ENCODE data around the gene SLC40A1.

SLC40A1 gene

DNA sequence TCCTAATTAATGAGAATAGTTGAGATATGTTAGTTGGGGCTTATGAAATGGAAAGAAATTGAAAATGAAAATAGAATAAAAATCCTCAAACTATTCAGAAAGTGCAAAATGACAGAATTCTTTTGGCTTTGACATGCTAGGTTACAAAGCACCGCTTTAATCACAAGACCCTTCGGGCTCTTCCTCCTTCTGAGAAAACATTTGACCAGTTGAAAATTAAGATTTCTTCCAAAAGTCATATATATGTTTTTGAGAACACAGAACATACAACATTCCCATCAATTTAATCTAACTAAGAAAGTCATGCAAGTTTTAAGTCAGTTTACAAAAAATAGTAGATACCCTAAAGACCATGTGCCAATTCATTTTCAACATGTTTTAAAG is 2.2 kb upstream of the SLC40A1 start:
- H3K4me3 ChIP-seq (ENCODE audit: low read depth, low read length) = no peak overlapping the region
- H3K4me1 ChIP-seq = no peaks in the 10 kb centered on the region
- no peak for DNase-seq
- no peaks in the 10 kb centered on the region for H3K36me3 ChIP-seq
- no peaks in the 10 kb centered on the region for H3K9me3 ChIP-seq
- TF ChIP-seq, protein P1, sequence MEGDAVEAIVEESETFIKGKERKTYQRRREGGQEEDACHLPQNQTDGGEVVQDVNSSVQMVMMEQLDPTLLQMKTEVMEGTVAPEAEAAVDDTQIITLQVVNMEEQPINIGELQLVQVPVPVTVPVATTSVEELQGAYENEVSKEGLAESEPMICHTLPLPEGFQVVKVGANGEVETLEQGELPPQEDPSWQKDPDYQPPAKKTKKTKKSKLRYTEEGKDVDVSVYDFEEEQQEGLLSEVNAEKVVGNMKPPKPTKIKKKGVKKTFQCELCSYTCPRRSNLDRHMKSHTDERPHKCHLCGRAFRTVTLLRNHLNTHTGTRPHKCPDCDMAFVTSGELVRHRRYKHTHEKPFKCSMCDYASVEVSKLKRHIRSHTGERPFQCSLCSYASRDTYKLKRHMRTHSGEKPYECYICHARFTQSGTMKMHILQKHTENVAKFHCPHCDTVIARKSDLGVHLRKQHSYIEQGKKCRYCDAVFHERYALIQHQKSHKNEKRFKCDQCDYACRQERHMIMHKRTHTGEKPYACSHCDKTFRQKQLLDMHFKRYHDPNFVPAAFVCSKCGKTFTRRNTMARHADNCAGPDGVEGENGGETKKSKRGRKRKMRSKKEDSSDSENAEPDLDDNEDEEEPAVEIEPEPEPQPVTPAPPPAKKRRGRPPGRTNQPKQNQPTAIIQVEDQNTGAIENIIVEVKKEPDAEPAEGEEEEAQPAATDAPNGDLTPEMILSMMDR (IDR thresholded peaks at IDR 0.05; ENCODE audit: low read depth, low read length) = no peak
- H3K27me3 ChIP-seq = no peaks in the 10 kb centered on the region

DNA sequence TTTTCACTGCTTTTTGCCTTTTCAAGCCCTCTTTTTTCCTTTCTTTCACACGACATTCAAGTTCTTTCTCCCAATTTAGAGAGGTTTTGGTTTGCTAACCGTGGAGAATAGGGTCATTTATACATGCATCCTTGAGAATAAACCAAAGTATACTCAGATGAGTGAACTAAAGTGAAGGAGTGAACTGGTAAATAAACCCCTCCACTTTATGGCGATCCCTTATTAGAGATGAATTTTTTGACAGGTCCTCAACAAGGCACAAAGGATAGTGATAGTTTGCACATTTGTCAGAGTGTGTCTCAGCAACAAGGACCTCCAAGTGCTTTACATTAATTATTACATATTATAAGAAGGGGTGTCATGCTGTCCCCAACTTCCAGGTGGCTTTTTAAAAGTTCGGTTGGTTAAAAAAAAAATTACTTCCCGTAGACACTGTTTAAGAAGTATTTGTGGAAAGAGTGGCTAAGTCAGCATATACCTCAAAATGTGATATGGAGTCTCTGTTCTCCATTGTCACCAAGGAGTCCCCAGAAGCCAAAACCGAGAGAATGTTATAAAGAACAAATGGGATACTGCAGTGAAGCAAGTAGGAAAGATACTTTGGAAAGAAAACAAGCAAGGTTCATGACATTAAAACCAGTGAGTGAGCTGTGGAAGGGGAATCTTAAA is 1.7 kb upstream of the SLC40A1 start:
- Histone ChIP-seq H3K36me3 (no peaks in the 10 kb centered on the region), H3K27me3 (no peaks in the 10 kb centered on the region), H3K9me3 (no peaks in the 10 kb centered on the region), H3K4me1 (no peaks in the 10 kb centered on the region), H3K4me3 (ENCODE audit: low read depth, low read length) (no peak overlapping the region)
- TF ChIP-seq, protein P1 (IDR thresholded peaks at IDR 0.05; ENCODE audit: low read depth, low read length) = no peak
- DNase-seq = no peak

DNA sequence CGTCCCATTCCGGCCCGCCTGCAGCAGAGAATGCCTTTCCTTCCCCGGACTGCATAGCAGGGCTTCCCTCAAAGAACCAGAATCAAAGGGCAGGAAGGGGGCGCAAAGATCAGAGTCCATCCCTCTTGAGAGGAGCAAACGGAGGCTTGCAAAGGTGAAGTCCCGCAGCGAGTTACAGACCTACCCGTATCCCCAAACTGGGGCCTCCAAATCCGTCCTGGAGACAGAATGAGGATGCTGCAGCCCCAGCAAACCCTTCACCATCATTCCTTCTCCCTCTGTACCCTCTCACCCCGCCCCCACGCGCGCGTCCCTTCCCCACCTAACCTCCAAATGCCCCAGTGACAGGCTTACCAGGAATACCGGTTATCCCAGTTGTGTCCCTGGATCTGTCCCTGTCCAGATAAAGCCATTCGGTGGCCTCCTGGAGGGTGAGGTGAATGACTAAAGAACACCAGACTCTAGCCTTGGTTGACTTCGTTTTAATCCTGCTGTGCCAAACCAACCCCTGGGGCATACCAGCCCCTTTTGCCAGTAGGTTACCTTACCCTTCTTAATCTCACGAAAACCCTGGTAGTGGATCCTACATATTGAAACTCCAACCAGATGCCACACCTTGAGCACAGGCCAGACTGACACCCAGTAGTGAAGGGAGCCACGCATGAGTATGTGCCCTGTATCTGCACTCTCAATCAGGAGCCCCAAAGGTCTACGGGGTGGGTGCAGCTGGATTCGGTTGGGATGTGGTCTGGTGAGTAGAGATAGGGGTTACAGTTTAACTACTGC is 961 bp upstream of the SLC40A1 start:
- Histone ChIP-seq H3K27me3 (no peaks in the 10 kb centered on the region), H3K4me3 (ENCODE audit: low read depth, low read length) (peak overlapping the region; percentile 69), H3K9me3 (no peaks in the 10 kb centered on the region), H3K36me3 (no peaks in the 10 kb centered on the region), H3K4me1 (no peaks in the 10 kb centered on the region)
- no peak for DNase-seq
- TF ChIP-seq, protein P1 (IDR thresholded peaks at IDR 0.05; ENCODE audit: low read depth, low read length) = no peak

- TF ChIP-seq, protein P1 (IDR thresholded peaks at IDR 0.05; ENCODE audit: low read depth, low read length) = no peak
- H3K36me3 ChIP-seq = no peaks in the 10 kb centered on the region
- DNase-seq = peak; percentile 23
Observed at GRCh38 chr2:189580241-189580651, 340 bp downstream of the SLC40A1 start.

DNA sequence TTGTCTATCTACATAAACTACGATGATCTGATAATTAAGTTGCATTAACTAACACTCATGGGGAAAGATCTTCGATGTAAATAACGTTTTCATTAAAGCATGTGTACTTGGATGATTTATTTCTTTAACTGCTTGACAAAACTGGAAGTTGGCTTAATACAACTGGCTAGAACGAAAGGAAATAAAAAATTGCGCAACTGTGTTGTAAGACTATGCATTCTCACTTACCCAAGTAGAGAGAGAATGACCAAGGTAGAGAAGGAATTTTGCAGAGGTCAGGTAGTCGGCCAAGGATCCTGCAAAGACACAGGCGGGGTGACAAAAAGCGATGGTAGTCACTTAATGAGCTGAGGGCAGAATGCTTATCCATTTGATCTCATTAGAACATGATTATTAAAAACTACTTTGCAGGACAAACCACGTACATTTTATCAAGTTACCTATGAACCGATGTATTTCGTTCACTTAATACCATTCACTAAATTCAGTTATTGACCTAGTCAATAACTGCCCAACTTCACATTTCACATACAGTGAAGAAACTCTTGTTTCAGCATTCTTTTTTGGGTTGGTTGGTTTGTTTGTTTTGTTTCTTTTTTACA is 900 bp downstream of the SLC40A1 start:
- no peaks in the 10 kb centered on the region for H3K27me3 ChIP-seq
- peak overlapping the region; percentile 69 for H3K4me3 ChIP-seq (ENCODE audit: low read depth, low read length)

More at GRCh38 chr2:189580241-189580651, 340 bp downstream of the SLC40A1 start:
- peak overlapping the region; percentile 69 for H3K4me3 ChIP-seq (ENCODE audit: low read depth, low read length)
- H3K27me3 ChIP-seq = no peaks in the 10 kb centered on the region
- no peaks in the 10 kb centered on the region; the same call in 1 of the 2 replicates for H3K4me1 ChIP-seq
- H3K9me3 ChIP-seq = no peaks in the 10 kb centered on the region

More for the DNA sequence above, 900 bp downstream of the SLC40A1 start:
- DNase-seq = no peak
- TF ChIP-seq, protein P1 (IDR thresholded peaks at IDR 0.05; ENCODE audit: low read depth, low read length) = no peak
- no peaks in the 10 kb centered on the region for H3K9me3 ChIP-seq
- H3K36me3 ChIP-seq = no peaks in the 10 kb centered on the region
- no peaks in the 10 kb centered on the region; the same call in 1 of the 2 replicates for H3K4me1 ChIP-seq

Measured in BE2C (cell line).